ENCODE results near the gene SPRYD3. TPM values are rescaled to one million over a fixed set of nuclear protein-coding genes. Genes with fewer than 3 reads are reported as not detected.
"Not testable (repeated sequence)": the region's sequence is repeated elsewhere in the genome, so short reads cannot be mapped to it uniquely, and the experiment has no call there.

SPRYD3 gene
- polyA plus RNA-seq, 10 donors = 15.9 to 22.3 (median 18.3) TPM

DNA sequence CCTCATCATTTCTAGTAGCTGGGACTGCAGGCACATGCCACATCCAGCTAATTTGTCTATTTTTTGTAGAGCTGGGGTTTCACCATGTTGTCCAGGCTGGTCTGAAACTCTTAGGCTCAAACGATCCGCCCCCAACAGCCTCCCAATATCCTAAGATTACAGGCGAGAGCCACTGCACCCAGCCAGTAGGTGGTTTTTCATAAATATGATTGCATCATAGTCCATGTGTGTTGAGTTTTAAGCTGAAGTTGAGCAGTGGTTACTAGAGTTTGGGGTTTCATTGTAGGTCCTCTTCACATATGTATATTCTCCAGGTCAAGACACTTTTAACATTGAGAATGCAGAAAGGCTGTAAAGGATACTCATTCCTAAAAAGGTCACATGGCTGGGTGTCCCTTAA is 42.4 kb downstream of the SPRYD3 start:
- no peak for DNase-seq

DNA sequence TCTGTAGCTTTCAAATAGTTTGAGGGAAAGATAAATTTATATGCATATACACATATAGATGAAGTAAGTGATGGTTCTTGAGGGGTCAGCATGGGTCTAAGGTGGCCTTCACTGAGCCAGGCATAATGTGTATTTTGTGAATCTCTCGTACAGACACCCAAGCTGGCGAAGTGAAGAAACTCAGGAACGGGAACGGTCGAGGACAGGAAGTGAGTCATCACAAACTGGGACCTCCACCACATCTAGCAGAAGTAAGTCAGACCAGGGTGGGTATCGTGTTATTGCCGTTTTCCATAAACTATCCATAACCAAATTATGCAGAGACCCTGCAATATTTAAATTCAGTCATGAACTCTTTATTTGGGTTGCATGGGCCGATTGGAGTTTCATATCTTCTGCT is 44.7 kb downstream of the SPRYD3 start:
- no peak for DNase-seq

DNA sequence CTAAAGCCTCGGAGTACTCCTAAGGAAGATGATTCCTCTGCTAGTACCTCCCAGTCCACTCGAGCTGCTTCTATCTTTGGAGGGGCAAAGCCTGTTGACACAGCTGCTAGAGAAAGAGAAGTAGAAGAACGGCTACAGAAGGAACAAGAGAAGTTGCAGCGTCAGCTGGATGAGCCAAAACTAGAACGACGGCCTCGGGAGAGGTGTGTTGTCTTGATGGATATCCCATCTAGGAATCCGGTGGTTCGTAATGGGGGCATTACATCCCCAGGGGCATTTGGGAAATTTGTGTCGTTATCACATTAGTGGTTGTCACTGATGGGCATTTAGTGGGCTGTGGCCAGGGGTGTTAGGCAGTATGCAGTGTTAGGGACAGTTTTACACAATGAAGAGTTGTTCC is 45.4 kb downstream of the SPRYD3 start:
- DNase-seq = not testable (repeated sequence)

DNA sequence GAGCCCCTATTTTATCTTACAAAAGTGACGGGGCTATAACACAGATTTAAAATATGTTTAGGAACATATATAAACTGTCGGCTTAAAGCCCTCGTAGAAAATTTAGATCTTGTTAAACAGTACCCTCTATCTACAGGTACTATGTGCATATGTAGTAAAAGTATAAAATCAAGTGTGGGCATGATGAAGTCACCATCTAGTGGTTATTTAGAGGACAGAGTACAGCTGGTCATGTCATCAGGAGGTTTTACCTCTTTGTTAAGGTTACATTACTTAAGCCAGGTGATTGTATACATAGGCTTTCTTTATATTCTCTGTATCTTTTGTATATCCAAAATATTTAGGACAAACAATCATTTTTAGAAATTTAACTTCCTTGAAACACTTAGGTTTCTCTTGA is 47.6 kb downstream of the SPRYD3 start:
- DNase-seq = no peak

DNA sequence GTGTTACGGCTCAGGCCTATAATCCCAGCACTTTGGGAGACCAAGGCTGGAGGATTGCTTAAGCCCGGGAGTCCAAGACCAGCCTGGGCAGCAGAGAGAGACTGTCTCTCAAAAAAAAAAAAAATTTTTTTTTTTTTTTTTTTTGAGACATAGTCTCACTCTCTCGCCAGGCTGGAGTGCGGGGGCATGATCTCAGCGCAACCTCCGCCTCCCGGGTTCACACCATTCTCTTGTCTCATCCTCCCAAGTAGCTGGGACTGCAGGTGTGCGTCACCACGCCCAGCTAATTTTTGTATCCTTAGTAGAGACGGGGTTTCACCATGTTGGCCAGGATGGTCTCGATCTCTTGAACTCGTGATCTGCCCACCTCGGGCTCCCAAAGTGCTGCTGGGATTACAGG is 52.2 kb downstream of the SPRYD3 start:
- not testable (repeated sequence) for DNase-seq

DNA sequence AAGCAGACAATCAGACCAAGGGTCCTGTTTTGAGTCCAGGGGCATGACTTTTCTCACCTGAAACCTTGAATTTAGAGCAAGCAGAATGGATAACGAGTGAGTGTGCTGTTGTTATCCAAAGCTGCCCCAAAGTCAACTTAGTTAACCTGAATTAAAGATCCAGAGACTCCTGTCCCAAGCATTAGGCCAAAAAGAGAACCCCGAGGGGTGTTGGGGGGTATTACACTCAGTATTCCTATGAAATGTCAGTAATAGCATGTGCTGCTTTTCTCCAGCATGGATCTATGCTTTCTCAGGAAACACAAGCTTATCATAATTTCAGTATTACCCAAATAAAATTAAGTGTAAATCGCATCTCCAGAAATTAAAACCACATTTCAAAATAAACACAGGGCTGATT is 53.9 kb downstream of the SPRYD3 start:
- DNase-seq = no peak

DNA sequence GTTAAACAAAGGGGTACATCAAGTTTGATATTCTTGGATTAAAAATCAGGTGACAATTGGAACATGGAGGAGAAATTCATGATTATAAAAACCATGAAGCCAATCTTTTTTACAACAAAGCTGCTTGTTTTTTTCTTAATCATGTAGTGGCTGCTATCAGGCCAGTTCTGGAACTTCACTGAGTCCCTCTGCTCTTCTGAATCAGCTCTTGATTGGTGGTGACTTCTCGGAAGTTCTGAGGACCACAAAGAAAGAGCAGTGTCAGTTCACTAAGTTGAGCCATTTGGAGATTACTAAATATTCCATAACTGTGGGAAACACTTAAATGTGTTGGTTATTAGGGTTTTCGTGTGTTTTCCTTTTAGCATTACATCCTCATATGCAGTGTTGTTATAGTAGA is 64.5 kb downstream of the SPRYD3 start:
- no peak for DNase-seq

Other genes with a start within 250 kb of the SPRYD3 start
- gene KRT79, start 245.1 kb downstream of the SPRYD3 start, polyA plus RNA-seq (ENCODE audit: insufficient read length in 10 of 10) = under 1 TPM in 1 of 10 donors, not detected in 9; 0.21 TPM
- gene KRT78, start 230.4 kb downstream of the SPRYD3 start, polyA plus RNA-seq (ENCODE audit: insufficient read length in 10 of 10) = 1 to 10 TPM in 1 of 10 donors, under 1 TPM in 2, not detected in 7; 0.25 to 1.9 (median 0.52) TPM
- gene KRT8, start 174.3 kb downstream of the SPRYD3 start, polyA plus RNA-seq (ENCODE audit: insufficient read length in 10 of 10) = 10 to 100 TPM in 2 of 10 donors, 1 to 10 TPM in 8; 1.7 to 28.7 (median 3.8) TPM
- gene KRT18, start 130.3 kb downstream of the SPRYD3 start, polyA plus RNA-seq (ENCODE audit: insufficient read length in 10 of 10) = 10 to 100 TPM in 1 of 10 donors, 1 to 10 TPM in 9; 3.0 to 17.1 (median 3.5) TPM
- 100 to 1,000 TPM; 357 to 476 (median 416) TPM for gene EIF4B, start 72.9 kb downstream of the SPRYD3 start, polyA plus RNA-seq (ENCODE audit: insufficient read length in 10 of 10)
- gene TNS2, start 29.3 kb downstream of the SPRYD3 start, polyA plus RNA-seq (ENCODE audit: insufficient read length in 10 of 10) = 100 to 1,000 TPM in 3 of 10 donors, 10 to 100 TPM in 7; 60.2 to 137 (median 84.2) TPM
- 100 to 1,000 TPM in 6 of 10 donors, 10 to 100 TPM in 4; 39.4 to 236 (median 105) TPM for gene IGFBP6, start 18.3 kb upstream of the SPRYD3 start, polyA plus RNA-seq (ENCODE audit: insufficient read length in 10 of 10)
- under 1 TPM in 8 of 10 donors, not detected in 2; 0.12 to 0.45 (median 0.22) TPM for gene SOAT2, start 24.1 kb upstream of the SPRYD3 start, polyA plus RNA-seq (ENCODE audit: insufficient read length in 10 of 10)
- 10 to 100 TPM; 25.0 to 36.7 (median 28.3) TPM for gene ZNF740, start 101.3 kb upstream of the SPRYD3 start, polyA plus RNA-seq (ENCODE audit: insufficient read length in 10 of 10)
- gene CSAD, start 101.5 kb upstream of the SPRYD3 start, polyA plus RNA-seq (ENCODE audit: insufficient read length in 10 of 10) = 10 to 100 TPM; 18.5 to 75.7 (median 28.7) TPM
- 1 to 10 TPM in 5 of 10 donors, under 1 TPM in 5; 0.46 to 5.6 (median 0.93) TPM for gene ITGB7, start 127.9 kb upstream of the SPRYD3 start, polyA plus RNA-seq (ENCODE audit: insufficient read length in 10 of 10)
- gene RARG, start 152.8 kb upstream of the SPRYD3 start, polyA plus RNA-seq (ENCODE audit: insufficient read length in 10 of 10) = 10 to 100 TPM; 17.8 to 45.7 (median 26.1) TPM
- 1 to 10 TPM; 3.6 to 8.6 (median 5.2) TPM for gene ESPL1, start 188.9 kb upstream of the SPRYD3 start, polyA plus RNA-seq (ENCODE audit: insufficient read length in 10 of 10)
- gene PFDN5, start 216.2 kb upstream of the SPRYD3 start, polyA plus RNA-seq (ENCODE audit: insufficient read length in 10 of 10) = 100 to 1,000 TPM; 481 to 551 (median 501) TPM
- gene MYG1, start 220.3 kb upstream of the SPRYD3 start, polyA plus RNA-seq (ENCODE audit: insufficient read length in 10 of 10) = 10 to 100 TPM; 30.5 to 40.3 (median 33.3) TPM
- 10 to 100 TPM; 44.1 to 68.4 (median 49.4) TPM for gene AAAS, start 242.2 kb upstream of the SPRYD3 start, polyA plus RNA-seq (ENCODE audit: insufficient read length in 10 of 10)